Psoas muscle (tissue), 8 donors: ENCODE measurements around the gene ZNF556. TPM values are rescaled to one million over a fixed set of nuclear protein-coding genes. Genes with fewer than 3 reads are reported as not detected.
A peak's percentile ranks its signal among the peaks of the same experiment; 100 is the strongest.

ENCODE experiments used
- ATAC-seq, 4 donors: fragments of 200-7000 bp; cut with Tn5 transposase; one replicate each; pipeline ENCODE4 v1.9.1; 2020; ENCODE audit warnings: moderate library complexity in 3 of 4, mild to moderate bottlenecking in 2 of 4
- DNase-seq, 2 donors: peaks; one replicate each; pipeline ENCODE4 v3.0.0-alpha.2; 2020
- H3K27ac ChIP-seq: fragments of 200-600 bp; one replicate; pipeline ENCODE4 v1.8.0; 2022
- H3K27me3 ChIP-seq, 3 donors: fragments of 200-600 bp in 1 of 3; one replicate each; pipeline versions ENCODE4 v1.6.1 to v1.8.0; 2013 to 2022; ENCODE audit warnings: low read length in 2 of 3, mild to moderate bottlenecking in 2 of 3, moderate library complexity in 1 of 3; ENCODE audit not compliant: insufficient read depth in 3 of 3
- H3K36me3 ChIP-seq, 2 donors: fragments of 200-600 bp in 1 of 2; one replicate each; pipeline versions ENCODE4 v1.6.1 to v1.8.0; 2013 to 2022; ENCODE audit warnings: low read depth in 1 of 2, mild to moderate bottlenecking in 1 of 2, moderate library complexity in 1 of 2; ENCODE audit not compliant: insufficient read depth in 1 of 2
- H3K4me1 ChIP-seq: fragments of 200-600 bp; one replicate; pipeline ENCODE4 v1.8.0; 2022
- H3K4me3 ChIP-seq: fragments of 200-600 bp; one replicate; pipeline ENCODE4 v1.8.0; 2022; ENCODE audit warnings: mild to moderate bottlenecking
- H3K9me3 ChIP-seq: fragments of 200-600 bp; one replicate; pipeline ENCODE4 v1.8.0; 2022
- CTCF ChIP-seq: fragments of 200-600 bp; IDR thresholded peaks from one replicate; pipeline ENCODE4 v1.8.0; 2022; ENCODE audit warnings: antibody characterized with exemption
- WGBS, 3 donors: extraction: QIAGEN DNeasy Blood & Tissue Kit; methylation state at CpG; one replicate each; pipeline versions ENCODE4 v1.1.6 to v1.1.7; 2013; 5-methylcytosine and 5-hydroxymethylcytosine counted together
- intact Hi-C, 2 donors: fragments of 100-400 bp; cut with DNase I; formaldehyde crosslinking; loops; one replicate each; pipeline versions ENCODE4 v1.11.0 to v1.14.2; 2022
- polyA plus RNA-seq, 3 donors: library from polyadenylated mRNA; stranded (reverse); fragments of 200-250 nt; gene quantifications; one replicate each; pipeline ENCODE4 v1.2.3, GENCODE V29; 2013
- total RNA-seq, 4 donors: library from RNA; stranded (reverse); fragmentation: NEBNext Ultra II Directional in 2 of 4; extraction: Animal tissue kit (Norgen Biotek cat#: 25700) in 2 of 4; gene quantifications; one replicate each; pipeline versions ENCODE4 v1.2.1 to v1.2.4, GENCODE V29; 2021 to 2023
- donor health status: healthy with polysubstance abuse.
- donor health status: DM: no; HTN: no; CAD: no; lungs with moderate emphysema.
- donor health status: Bipolar disorder and iron deficiency.
- donor health status: healthy.
- donor health status: DM: yes; HTN: yes; CAD: no.
- donor health status: DM: no; HTN: no; CAD: no.
- donor health status: DM: no; HTN: no; CAD: no.
- donor health status: DM: yes; HTN: yes; CAD: no.

ZNF556 gene
- total and polyA plus RNA-seq, 7 donors, result 0.24 to 15.6 (median 0.79) TPM

- no peaks in the 10 kb centered on the region for H3K27me3 ChIP-seq
- DNase-seq (no peak), ATAC-seq (no peak)
- intact Hi-C loops, result no loop called here
- no peak overlapping the region for H3K27ac ChIP-seq
- peaks cover 13 to 30% of the 10 kb centered on the region in 2 donors for H3K36me3 ChIP-seq
- 95 to 97% (median 95%) methylated on average over 16 of the region's 16 CpGs for WGBS, 3 donors
- no peak overlapping the region for H3K4me3 ChIP-seq
- no peaks in the 10 kb centered on the region for H3K4me1 ChIP-seq
- no peak for TF ChIP-seq CTCF
- H3K9me3 ChIP-seq, result peaks cover 24% of the 10 kb centered on the region
Measured at GRCh38 chr19:2917275-2918184, 50.4 kb downstream of the ZNF556 start.

GRCh38 chr19:2922987-2923386 lies 55.9 kb downstream of the ZNF556 start:
- Histone ChIP-seq H3K27ac (no peak overlapping the region), H3K4me3 (no peak overlapping the region), H3K27me3 (no peaks in the 10 kb centered on the region), H3K9me3 (peaks cover 10% of the 10 kb centered on the region), H3K36me3 (peaks cover 2 to 10% of the 10 kb centered on the region in 2 donors), H3K4me1 (no peaks in the 10 kb centered on the region)
- intact Hi-C loops, result no loop called here
- no peak for TF ChIP-seq CTCF
- WGBS, 3 donors, result 36 to 43% (median 42%) methylated on average over 5 of the region's 5 CpGs
- ATAC-seq, result no peak
- DNase-seq, result no peak

- Histone ChIP-seq H3K9me3 (peaks cover 5% of the 10 kb centered on the region), H3K36me3 (peaks cover 0 to 7% of the 10 kb centered on the region in 2 donors), H3K27ac (no peak overlapping the region), H3K4me3 (no peak overlapping the region), H3K27me3 (no peaks in the 10 kb centered on the region), H3K4me1 (no peaks in the 10 kb centered on the region)
- intact Hi-C loops, result no loop called here
- ATAC-seq (peak in 3 of 4 donors; percentile 35 to 65 (median 56)), DNase-seq (no peak)
- 18 to 30% (median 25%) methylated on average over 4 of the region's 4 CpGs for WGBS, 3 donors
- no peak for TF ChIP-seq CTCF
Measured at GRCh38 chr19:2923510-2923909, 56.4 kb downstream of the ZNF556 start.

GRCh38 chr19:2926341-2927031 lies 59.4 kb downstream of the ZNF556 start:
- DNase-seq, result no peak
- H3K36me3 ChIP-seq, result no peaks in the 10 kb centered on the region
- no peak overlapping the region for H3K27ac ChIP-seq
- no peak for ATAC-seq
- H3K4me3 ChIP-seq, result no peak overlapping the region
- no peak for TF ChIP-seq CTCF
- no peaks in the 10 kb centered on the region for H3K27me3 ChIP-seq
- H3K4me1 ChIP-seq, result no peaks in the 10 kb centered on the region
- intact Hi-C loops, result no loop called here
- peaks cover 6% of the 10 kb centered on the region for H3K9me3 ChIP-seq
- 80 to 90% (median 90%) methylated on average over 52 to 53 of the region's 53 CpGs for WGBS, 3 donors
